G401.6 (cell line): ENCODE measurements around the gene SPI1.
A peak's percentile ranks its signal among the peaks of the same experiment; 100 is the strongest.

ENCODE experiments used
- FAIRE-seq: peaks from 2 replicates; lab custom pipeline; 2012; peaks lifted over from hg19 to GRCh38; lab: Jason Lieb, UNC

The SPI1 gene

GRCh38 chr11:47378010-47378835 lies at the start of gene SPI1:
TSS of gene SPI1 (minus strand) at chr11:47378547. CDS start at chr11:47378353, 194 bp downstream.
- FAIRE-seq, result no peak

GRCh38 chr11:47426062-47426956 lies 48.0 kb upstream of the SPI1 start, which contains the start of gene PSMC3:
TSS of gene PSMC3 (minus strand) at chr11:47426439. CDS start at chr11:47426279, 160 bp downstream.
- FAIRE-seq, result peak; percentile 98

DNA sequence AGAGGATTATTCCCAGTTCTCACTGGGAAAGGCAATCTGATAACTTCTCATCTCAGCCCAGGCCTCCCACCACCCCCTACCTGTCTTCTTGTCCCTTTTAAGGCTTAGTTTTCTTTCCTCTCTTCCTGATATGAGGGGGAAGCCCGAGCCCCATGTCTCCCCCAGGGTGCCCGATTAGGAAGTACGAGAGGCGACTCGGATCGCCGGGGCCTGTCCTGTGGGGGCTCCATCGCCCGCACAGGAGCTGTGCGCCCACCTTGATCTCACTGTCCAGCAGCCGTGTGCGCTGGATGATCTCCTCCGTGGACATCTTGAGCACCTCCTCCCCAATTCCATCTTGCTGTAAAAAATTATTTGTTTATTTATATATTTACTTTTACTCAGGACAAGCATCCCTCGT lies 47.3 kb upstream of the SPI1 start:
- FAIRE-seq, result no peak

GRCh38 chr11:47418454-47419259 lies 40.3 kb upstream of the SPI1 start:
- FAIRE-seq, result no peak

DNA sequence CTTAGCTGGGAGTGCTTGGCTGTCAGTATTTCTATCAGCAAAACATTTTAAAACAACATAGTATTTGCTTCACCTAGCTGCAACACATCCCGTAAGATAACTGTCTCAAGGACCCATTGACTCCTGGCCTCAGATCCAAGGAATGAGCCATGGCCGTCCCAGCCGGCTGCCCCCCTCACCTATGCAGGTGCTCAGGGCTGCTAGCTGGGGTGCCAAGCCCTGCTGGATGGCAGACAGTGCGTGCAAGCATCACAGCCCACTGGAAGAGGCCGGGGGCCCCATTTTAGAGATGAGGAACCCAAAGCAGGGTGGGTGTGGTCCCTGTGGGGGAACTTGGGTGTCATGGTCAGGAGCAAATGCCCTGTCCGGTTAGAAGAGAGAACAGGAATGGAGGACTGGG lies 39.4 kb upstream of the SPI1 start:
- no peak for FAIRE-seq

DNA sequence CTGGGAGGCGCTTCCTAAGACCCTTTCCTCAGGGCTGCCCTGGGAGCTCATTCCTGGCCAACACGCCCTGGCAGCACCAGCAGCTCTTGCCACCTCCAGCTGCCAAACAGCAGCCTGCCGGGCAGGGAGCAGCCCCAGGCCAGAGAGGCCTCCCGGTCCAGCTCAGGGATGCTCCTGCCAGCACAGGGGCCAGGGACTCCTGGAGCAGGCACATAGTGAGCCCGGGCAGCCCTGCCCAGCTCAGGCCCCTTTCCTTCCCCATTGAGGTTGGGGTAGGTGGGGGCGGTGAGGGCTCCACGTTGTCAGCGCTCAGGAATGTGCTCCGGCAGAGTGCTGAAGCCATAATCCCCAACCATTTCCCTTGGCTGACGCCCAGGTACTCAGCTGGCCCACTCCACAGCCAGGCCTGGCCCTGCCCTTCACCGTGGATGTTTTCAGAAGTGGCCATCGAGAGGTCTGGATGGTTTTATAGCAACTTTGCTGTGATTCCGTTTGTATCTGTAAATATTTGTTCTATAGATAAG lies 37.7 kb upstream of the SPI1 start:
- peak; percentile 88 for FAIRE-seq

DNA sequence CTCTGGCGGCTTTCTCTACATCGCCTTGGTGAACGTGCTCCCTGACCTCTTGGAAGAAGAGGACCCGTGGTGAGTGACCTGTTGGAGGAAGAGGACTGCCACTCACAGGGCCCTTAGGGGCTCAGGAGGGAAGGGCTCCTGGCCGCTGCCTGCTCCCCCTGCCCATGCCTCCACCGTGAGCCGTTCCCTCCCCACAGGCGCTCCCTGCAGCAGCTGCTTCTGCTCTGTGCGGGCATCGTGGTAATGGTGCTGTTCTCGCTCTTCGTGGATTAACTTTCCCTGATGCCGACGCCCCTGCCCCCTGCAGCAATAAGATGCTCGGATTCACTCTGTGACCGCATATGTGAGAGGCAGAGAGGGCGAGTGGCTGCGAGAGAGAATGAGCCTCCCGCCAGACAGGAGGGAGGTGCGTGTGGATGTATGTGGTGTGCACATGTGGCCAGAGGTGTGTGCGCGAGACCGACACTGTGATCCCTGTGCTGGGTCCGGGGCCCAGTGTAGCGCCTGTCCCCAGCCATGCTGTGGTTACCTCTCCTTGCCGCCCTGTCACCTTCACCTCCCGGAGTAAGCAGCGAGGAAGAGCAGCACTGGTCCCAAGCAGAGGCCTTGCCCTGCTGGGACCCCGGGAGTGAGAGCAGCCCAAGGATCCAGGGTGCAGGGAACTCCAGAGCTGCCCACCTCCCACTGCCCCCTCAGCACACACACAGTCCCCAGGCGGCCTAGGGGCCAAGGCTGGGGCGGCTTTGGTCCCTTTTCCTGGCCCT lies 36.9 kb upstream of the SPI1 start:
- no peak for FAIRE-seq

DNA sequence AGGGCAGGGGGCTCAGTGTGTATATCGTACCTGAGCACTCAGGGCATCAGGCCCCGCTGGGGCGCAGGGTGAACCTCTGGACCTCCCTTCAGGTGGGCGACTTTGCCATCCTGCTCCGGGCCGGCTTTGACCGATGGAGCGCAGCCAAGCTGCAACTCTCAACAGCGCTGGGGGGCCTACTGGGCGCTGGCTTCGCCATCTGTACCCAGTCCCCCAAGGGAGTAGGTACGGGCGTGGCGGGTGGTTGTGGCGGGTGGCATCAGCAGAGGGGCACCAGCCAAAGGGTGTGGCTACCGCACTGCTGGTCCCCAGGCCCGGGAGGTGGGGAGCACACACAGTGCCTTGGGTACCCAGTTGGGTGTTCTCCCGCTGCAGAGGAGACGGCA lies 36.3 kb upstream of the SPI1 start:
- FAIRE-seq, result no peak

DNA sequence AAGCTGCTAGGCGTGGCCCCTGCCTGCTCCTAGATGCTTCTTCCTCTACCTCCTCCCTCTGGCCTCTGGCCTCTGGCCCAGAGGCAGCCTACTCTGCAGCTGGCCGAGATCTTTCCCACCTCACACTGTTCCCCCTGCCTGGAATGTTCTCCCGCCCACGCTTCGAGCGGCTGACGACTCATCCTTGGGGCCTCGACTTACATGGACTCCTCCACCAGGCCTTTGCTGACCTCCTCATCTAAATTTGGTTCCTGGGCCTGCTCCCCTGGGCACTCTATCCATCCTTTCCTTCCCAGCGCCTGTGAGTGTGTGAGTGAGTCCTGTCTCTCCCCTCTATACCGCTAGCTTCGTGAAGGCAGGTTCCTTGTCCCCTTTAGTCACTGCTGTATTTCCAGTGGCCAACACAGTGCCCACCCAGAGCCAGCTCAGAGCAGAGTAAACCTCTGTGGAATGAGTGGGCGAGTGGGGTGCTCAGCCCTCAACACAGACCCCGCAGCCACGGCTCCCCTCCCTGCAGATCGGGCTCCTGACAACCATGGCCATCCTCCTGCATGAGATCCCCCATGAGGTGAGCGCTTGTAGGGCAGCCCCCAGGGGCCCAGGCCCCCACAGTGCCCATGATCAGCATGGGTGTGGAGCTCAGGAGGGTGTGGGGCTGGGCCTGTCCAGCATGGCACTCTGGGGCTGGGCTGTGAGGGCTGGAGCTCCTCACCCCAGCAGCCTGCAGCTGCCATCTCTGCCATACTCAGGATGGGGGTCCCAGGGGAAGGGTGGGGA lies 35.7 kb upstream of the SPI1 start:
- no peak for FAIRE-seq

- FAIRE-seq, result no peak
These were observed 35.0 kb upstream of the SPI1 start for GRCh38 chr11:47413351-47413750.

DNA sequence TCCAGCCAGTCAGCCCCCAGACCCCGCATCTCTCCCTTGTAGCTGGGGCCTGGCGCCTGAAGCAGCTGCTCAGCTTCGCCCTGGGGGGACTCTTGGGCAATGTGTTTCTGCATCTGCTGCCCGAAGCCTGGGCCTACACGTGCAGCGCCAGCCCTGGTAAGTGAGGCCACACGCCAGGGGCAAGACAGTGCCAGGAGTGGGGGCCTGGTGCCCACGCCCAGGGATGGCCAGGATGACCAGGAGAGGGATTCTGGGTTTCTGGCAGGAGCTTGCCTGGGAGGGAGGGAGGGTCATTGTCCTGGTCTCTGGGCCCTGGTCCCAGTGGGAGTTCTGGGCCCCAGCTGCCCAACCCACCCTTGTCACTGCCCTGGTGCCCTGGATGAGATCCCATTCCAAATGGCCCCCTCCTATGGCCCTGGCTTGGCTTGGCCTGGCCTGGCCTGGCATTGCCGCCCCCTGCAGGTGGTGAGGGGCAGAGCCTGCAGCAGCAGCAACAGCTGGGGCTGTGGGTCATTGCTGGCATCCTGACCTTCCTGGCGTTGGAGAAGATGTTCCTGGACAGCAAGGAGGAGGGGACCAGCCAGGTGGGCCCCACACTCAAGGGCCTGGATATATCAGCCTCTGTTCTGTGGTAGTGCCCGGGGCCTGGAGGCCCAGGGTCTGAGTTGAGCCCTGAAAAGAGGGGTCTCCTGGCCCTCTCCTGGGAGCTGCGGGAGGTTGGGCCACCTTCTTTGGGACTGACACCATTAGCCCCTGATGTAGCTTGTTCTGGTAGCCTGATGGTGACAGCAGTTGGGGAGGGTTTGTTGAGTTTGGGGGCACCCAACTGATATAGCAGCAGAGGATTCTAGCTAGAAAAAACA lies 33.8 kb upstream of the SPI1 start:
- no peak for FAIRE-seq

GRCh38 chr11:47410370-47411264 lies 32.3 kb upstream of the SPI1 start:
- no peak for FAIRE-seq

- FAIRE-seq, result no peak
These were observed 31.4 kb upstream of the SPI1 start for GRCh38 chr11:47409440-47410369.

GRCh38 chr11:47408598-47409439 lies 30.5 kb upstream of the SPI1 start:
- FAIRE-seq, result no peak

- FAIRE-seq, result no peak
These were observed 29.6 kb upstream of the SPI1 start, which contains the start of gene SLC39A13 for GRCh38 chr11:47407746-47408590. TSS of gene SLC39A13 (plus strand) at chr11:47408590. CDS start at chr11:47410095, 1,505 bp downstream.
